HG02678 (cell line): Measurements from ENCODE around the gene BAIAP2L2.
"Not testable (repeated sequence)": the region's sequence is repeated elsewhere in the genome, so short reads cannot be mapped to it uniquely, and the experiment has no call there.

ENCODE experiments used
- ATAC-seq: cut with Tn5 transposase; IDR thresholded peaks from one replicate; pipeline ENCODE4 v1.9.1; 2021; ENCODE audit warnings: mild to moderate bottlenecking, moderate library complexity; ENCODE audit not compliant: unreplicated experiment

The BAIAP2L2 gene

DNA sequence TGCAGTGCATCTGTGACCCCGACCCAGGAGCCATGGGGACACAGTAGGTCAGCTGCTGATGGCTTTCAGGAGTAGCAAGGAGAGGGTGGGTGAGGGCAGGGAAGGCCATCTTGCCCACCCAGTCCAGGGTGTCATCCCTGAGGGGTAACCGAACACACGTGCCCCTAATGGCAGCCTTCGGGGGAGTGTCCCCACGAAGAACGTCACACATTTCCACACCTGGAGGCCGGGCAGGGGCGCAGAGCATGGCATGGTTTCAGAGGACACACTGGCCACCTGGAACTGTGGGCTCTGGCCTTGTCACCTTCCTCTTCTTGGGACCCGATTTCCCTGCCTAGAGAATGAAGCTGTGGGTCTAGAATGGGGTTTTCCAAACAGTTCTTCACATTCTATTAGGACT is 19.4 kb upstream of the BAIAP2L2 start:
- no peak for ATAC-seq

DNA sequence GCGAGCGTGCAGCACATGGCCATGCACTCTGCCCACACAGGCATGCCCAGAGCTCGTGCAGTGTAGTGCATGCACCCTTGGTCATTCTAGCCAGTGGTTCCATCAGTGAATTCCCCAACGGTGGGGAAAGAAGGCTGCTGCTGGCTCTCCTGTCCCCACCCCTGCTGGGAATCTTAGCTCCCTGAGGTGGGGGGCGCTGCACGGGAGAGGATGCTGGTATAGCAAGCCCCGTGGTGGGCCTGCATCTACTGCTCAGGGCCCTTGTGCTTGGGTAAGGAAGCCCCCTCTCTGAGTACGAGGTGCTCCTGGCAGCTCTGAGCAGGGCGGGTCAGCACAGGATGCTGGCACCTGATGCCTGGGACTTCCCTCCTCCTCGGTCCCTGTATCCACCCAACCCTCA is 18.5 kb upstream of the BAIAP2L2 start:
- no peak for ATAC-seq

DNA sequence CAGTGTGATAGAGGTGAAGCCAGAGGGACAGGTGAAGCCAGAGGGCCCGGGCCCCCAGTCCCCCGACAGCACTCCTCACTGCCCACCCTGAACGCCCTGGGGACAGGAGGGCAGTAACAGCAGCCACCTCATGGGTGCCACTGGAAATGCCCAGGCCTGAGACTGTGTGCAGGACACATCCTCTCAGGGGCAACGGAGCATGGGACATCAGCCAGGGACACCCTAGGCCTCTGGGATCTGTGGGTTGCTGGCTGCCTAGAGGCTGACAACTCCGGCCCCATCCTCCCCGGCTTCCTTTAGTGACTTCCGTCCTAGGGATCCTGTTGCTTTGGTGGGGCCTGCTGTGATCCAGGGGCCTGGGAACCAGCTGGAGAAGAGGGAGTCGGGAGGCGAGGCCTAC is 17.4 kb upstream of the BAIAP2L2 start:
- ATAC-seq = no peak

DNA sequence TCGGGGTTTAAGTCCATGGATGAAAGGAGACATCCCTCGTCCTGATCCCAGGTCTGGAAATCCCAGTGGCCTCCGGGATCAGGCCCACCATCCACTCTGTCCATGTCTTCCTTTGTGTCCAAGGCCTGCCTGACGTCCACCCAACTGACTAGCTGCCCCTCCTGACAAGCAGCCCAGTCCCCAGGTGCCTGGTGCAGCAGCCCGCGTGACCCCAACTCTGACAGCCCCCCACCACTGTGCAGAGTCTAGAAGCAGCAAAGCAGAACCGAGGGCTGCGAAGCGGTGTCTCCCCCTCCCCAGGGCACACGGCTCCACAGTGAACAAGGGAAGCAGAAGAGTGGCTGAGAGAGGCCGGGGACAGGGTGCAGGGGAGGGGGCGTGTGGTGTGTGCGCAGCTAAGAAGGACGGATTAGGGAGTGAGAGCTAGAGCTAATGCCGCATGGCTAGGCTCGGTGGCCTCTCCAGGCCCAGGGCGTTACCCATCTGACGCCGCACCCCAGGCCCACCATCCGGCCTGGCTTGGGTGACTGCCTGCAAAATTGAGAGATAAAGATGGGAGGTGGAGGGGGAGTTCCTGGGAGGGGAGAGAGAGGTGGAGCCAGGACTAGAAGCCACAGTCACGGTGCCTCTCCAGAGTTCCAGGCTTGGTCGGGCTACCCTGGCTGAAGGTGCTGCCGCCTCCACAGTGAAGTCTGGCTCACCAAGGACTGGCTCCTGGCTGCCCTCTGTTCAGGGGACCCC is 16.6 kb upstream of the BAIAP2L2 start:
- ATAC-seq = no peak

DNA sequence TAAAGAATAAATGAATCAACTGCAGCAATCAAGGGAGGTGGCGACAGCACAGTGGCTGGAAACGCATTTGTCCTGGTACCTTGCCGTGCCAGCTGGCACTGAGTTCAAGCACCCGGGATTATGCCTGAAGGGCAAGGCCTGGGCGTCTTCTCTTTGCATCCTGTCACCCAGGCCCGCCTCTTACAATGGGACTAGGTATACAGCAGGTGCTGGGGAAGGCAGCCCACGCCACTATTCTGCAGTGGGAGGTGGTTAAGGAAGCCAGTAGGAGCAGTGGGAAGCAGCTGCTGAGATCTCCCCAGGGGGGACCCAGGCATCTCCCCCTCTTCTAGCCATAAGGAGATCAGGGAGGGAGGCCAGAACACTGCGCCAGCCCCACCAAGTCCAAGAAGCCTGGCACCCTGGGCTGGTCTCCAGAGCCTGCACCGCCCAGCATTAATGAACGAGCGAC is 15.3 kb upstream of the BAIAP2L2 start:
- no peak for ATAC-seq

DNA sequence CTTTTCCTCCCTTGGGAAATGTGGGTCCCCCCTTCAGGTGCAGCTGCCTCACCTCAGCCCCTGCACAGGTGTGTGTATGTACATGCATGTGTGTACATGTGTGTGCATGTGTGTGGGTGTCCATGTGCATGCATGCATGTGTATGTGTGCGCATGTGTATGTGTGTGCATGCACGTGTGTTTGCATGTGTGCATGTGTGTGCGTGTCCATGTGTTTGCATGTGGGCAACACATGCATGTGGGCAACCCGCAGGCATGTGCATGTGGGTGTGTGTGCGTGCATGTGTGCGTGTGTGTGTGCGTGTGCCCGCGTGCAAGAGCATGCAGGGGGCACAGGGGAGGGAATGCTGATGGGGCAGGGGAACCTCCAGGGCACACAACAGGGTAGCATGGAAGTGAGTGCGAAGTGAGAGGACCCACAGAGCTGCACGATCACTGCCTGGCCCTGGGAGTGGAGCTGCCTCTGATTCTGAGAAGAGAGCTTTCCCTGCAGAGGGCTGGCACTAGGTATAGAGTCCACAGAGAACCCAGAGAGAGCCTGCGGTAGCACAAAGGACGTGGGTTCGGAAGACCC is 14.6 kb upstream of the BAIAP2L2 start:
- ATAC-seq = no peak

DNA sequence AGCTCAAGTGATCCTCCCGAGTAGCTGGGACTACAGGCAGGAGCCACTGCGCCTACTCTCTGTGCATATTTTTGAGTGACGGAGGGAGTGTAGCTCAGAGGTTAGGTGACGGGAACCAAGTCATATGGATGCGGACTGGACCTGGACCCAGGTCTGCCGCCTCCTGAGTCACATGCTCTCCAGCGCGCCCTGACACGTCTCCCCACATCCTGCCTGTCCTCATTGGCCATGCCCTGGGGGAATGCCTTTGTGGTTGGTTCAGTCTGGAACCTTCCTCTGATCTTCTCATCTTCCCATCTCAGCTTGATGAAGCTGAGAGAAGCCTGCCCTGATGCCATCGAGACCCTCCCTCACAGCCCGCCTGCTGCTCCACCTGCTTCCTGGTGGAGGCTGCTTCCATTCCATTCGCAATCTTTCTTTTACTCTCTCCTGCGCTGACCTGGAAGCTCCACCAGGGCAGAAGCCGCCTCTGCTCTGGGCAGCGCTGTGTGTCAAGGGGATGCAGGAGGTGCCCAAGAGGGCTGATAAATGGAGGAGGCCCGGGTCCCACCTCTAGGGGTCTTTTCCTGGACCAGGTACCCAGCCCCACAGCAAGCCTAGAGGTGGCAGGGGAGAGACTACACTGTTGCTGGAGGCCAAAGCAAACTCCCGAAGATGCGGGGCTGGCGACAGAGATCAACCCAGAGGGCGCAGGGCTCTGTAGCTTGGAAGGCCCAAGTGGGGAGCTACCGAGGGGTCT is 13.9 kb upstream of the BAIAP2L2 start:
- ATAC-seq = no peak

DNA sequence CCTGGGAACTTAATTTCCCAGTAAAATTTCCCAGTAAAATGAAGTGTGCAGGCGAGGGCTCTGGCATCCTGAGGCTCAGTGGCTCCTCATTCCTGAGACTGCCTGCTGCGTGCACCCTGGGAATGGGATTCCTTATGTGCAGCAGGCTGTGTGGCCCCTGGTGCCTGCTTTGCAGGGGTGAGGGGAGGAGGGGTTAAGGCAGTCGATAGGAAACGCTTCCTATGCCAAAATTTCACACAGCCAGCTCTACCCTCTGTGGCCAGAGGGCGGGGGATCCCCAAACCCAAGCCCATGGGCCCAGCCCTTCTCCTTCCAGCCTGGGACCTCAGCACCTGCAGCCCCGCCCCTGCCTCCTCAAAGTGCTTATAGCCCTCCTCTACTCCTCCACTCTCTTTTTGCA is 12.1 kb upstream of the BAIAP2L2 start:
- ATAC-seq = no peak

DNA sequence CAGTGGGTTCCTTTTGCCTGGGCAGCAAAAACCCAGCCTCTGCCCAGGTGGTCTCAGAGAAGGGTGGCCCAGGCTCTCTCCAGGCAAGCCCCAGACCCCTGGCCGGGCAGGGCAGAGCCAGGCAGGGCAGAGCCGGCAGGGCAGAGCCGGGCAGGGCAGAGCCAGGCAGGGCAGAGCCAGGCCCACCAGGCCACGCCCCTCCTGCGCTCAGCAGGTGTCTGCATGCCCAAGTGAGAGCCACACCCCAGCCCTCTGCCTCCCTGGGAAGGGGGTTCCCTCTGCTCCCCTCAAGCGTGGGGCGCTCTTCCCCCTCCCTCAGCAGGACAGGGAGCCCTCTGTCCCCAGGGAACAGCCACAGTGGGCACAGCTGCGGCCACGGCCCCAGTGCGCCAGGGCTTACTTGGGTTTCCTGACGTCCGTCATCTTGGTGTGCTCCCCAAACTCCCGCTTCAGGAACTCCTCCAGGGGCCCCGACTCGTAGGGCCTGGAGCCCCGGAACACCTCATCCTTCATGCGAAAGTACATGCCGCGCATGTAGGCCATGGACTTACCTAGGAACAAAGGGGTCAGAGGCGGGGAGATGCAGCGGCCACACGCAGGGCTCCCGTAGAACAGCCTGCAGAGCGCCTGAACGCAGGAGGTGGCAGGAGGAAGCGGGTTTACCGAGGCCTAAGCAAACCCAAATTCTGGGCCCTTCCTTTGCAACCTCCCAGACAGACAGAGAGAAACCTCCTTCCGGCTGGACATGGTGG is 10.1 kb upstream of the BAIAP2L2 start:
- ATAC-seq = no peak

DNA sequence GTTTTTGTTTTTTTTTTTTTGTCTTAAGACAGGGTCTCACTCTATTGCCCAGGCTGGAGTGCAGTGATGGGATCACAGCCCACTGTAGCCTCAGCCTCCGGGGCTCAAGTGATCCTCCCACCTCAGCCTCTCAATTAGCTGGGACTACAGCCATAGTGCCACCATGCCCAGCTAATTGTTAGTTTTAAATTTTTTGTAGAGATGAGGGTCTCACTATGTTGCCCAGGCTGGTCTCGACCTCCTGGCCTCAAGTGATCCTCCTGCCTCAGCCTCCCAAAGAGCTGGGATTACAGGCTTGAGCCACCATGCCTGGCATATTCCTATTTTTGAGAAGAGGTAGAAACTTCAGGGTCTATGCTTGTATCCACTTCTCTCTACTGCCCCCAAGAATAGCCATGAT is 8.3 kb upstream of the BAIAP2L2 start:
- ATAC-seq = not testable (repeated sequence)

DNA sequence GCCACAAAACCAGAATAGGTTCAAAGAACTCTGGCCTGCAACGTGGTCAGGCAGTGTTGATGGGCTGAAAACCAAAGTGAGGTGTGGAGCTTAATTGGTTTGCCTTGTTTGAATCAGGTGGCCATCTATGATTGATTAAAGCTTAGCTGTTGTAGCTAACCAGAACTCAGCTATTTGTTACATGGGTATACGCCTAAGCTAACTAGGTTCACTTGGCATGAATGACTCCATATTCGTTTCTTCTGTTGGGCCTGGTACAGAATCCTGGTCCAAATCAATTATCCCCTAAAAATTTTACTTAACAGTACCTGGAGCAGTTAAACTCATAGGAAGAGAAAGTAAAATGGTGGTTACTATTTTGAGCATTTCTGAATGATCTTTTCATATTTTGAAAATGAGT is 7.7 kb upstream of the BAIAP2L2 start:
- no peak for ATAC-seq

DNA sequence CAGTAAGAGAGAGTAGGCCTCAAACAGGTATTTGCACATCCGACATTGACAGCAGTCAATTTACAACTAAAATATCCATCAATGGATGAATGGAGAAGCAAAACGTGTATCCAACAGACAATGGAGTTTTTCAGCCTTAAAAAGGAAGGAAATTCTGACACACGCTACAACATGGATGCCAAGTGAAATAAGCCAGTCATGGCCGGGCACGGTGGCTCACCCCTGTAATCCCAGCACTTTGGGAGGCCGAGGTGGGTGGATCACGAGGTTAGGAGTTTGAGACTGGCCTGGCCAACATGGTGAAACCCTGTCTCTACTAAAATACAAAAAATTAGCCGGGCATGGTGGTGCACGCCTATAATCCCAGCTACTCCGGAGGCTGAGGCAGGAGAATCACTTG is 7.1 kb upstream of the BAIAP2L2 start:
- ATAC-seq = not testable (repeated sequence)

DNA sequence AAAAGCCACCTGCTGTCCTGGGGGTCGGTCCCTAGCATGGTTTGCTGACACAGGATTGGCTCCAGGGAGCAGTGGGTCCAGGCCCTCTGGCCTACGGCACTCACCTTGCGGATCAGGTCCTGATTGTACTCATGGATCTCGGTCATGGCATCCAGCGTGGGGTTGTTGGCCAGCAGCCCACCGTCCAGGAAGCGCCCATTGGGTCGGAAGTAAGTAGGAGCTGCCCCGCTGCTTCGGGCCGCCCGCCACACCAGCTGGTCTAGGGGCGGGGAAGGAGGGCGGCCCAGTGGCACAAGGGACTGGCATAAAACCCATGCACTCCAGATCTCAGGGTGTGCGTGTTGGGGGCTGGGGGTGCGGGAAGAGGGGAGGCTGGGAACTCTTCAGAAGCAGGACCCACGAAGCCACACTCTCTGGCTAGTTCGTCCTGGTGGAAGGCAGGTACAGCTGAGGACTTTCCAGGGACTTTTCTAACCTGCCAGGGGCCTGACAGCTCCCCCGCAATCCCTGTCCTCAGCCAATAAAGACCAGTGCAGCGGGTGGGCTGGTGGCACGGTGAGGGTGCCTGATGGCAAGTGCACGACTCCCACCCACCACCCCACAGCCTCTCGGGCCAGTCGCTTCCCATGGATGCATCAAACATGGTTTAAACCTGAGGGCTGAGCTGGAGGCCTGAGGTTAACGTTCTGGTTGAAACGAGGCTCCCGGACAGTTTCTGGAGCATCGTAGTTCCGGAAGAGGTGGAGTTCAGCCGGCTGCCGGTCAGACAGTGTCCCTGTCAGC is 5.1 kb upstream of the BAIAP2L2 start:
- no peak for ATAC-seq

DNA sequence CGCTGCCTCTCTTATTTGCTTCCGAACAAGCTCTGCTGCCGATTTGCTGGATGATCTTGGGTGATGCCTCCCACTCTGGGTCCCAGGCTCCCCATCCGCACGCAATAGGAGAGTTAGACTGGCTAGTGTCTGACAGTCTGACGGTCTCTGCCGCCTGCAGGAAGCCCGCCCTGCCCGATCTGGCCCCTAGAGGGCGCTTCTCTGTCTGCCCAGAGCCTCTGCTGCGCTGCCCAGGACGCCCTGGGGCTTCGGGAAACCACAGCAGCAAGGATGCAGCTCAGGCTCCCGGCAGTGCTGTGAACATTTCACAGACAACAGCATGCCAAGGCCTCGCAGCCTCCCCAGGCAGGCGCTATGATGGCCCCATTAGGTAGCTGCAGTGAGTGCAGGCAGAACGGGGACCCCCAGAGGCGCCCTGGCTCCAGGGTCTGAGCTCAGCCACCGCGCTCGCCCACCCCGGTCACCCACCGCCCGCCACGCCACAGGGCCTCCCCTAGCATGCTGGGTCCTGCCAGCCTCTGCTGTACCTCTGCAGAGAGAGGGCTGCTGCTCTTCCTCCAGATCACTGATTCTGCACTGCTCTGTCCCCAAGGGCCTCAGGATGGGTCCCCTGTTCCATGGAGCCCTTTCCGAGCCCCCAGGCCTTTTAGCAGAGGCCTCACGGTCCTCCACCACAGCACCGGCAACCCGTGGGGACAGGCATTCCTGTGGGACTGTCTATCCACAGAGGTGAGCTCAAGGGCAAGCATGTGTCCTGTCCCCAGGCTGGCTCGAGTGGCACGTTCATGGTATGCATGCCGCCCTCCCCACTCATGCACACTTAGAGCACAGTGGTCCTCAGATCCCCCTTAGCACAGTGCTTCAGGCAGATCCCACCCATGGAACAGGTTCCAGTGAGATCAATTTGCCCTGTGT is 4.3 kb upstream of the BAIAP2L2 start:
- no peak for ATAC-seq

DNA sequence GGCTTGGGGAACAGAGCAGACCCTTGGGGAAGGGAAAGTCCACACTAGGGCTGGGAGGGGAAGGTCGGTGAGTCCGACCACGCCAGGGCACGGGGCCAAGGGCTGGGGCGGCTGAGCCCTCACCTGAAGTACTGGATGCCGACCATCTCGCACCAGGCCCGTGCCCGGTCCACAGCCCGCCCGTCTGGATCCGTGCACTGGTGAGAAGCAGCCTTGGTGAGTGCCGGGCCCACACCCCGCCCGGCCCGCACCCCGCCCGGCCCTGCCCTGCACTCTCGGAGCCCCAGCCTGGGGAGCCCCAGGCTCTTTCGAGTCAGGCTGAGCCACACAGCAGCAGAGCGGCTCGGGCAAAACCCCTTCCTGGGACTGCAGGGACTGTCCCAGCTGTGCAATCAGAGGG is 1.9 kb upstream of the BAIAP2L2 start:
- no peak for ATAC-seq

DNA sequence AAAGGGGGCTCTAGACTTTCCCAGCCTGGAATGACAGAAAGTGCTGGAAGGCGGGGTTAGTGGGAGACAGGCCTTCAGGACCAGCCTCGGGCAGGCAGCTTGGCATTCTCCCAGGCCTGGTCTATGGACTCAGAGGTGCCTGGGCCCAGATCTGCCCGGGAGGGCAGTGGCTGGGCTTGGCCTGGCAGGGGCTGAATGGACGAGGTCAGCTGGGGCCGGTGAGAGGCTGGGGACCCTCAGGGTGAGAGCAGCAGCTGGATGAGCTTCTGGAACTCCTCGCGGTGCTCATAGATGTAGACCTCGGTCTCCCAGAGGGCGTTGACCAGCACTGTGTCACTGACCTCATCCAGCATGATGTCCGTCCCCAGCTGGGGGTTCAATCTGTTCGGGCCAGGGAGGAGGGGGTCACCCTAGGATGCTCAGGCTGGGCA is 1.5 kb upstream of the BAIAP2L2 start:
- no peak for ATAC-seq

DNA sequence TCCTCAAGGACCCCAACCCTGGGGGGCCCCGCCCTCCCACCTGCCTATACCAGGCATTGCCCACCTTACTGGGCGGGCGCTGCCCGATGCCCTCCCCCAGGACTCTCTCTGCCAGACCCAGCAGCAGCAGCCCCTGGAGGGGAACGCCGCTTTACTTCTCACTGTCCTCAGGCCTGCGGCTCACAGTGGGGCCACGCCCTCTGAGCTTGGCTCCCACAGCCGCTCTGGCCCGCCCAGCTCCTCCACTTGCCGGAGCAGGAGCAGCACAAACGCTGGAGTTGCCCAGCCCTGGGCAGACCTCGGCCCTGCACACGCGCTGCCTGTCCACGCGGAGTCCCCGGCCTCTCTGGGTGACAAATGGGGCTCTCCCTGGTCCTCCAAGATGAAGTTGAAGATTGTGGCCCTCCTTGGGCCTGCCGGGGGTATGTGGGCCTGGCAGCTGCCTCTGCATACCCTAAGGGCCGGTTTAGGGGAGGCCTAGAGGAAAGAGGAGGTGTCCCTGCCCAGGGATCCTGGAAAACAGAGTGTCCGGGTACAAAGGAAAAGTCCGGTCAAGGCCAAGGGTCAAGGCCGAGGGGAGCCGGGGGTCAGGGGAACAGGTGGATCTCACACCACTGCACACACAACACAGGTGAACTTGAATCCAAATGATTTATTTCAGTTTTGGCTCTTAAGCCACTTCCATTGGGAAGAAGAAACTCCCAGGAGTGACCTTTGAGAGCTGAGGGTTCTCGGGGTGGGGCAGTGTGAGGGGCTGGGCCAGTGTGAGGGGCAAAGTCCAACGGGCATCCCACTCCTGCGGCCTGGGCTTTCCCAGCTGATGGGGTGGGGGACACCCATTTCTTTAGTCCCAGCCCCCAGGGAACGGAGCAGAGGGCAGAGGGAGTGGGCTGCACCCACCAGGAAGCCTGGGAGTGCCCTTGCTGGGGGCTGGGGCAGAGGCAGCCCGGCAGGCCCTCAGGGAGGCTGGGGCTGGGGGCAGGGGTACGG is 674 bp upstream of the BAIAP2L2 start:
- ATAC-seq = no peak

DNA sequence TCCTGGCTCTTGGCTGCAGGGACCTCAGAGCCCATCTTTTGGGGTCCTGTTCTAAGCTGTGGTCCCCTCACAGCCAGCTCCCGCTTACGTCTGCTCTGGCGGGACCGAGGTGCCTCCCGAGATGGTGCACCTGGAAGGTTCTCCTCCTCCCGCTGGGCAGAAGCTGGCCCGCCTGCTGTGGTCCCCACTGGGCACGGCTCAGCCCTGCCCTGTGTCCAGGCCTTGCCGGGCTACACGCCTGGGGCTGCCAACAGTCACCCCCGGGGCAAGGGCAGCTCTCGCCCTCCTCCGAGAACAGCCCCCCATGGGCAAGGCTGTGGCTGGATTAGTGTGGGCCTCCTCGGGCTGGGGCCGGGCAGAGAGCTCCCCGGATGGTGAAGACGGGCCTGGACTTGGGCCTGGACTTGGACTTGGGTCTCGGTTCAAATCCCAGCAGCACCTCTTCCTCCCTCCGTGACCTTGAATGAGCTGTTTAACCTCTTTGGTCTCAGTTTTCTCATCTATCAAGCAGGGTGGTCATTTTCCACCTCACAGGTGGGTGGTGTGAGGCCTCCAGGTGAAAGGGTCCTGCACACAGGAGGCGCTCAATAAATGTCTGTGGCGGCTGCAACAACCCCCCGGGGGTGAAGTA is 998 bp downstream of the BAIAP2L2 start:
- ATAC-seq = no peak
